Left ventricle myocardium inferior (tissue), 1 donor: ENCODE data around the gene OPCML. TPM values are rescaled to one million over a fixed set of nuclear protein-coding genes. Genes with fewer than 3 reads are reported as not detected.

Source experiments
- DNase-seq: peaks from one replicate; pipeline ENCODE4 v3.0.0-alpha.2; 2020
- H3K27ac ChIP-seq: fragments of 200-600 bp; replicated peaks from 2 replicates; pipeline ENCODE4 v1.8.0; 2021
- H3K27me3 ChIP-seq: fragments of 200-600 bp; 2 replicates; pipeline ENCODE4 v1.8.0; 2021; ENCODE audit warnings: low read depth
- H3K36me3 ChIP-seq: fragments of 200-600 bp; 2 replicates; pipeline ENCODE4 v1.8.0; 2021
- H3K4me1 ChIP-seq: fragments of 200-600 bp; 2 replicates; pipeline ENCODE4 v1.8.0; 2021
- H3K4me3 ChIP-seq: fragments of 200-600 bp; 2 replicates; pipeline ENCODE4 v1.8.0; 2021; ENCODE audit warnings: mild to moderate bottlenecking, moderate library complexity
- H3K9me3 ChIP-seq: fragments of 200-600 bp; replicated peaks from 2 replicates; pipeline ENCODE4 v1.8.0; 2021
- intact Hi-C: fragments of 100-400 bp; cut with micrococcal nuclease; formaldehyde crosslinking; loops from one replicate; pipeline ENCODE4 v1.11.0; 2022
- total RNA-seq: library from RNA; stranded (reverse); fragmentation: NEBNext Ultra II Directional; extraction: Animal tissue kit (Norgen Biotek cat#: 25700); gene quantifications from one replicate; pipeline ENCODE4 v1.2.1, GENCODE V29; 2021
- TF ChIP-seq, protein P1 (sequence below): fragments of 200-600 bp; IDR thresholded peaks from 2 replicates; pipeline ENCODE4 v1.8.0; 2021; ENCODE audit warnings: antibody characterized with exemption, mild to moderate bottlenecking, borderline replicate concordance
- donor health status: DM: no; HTN: yes; CAD: no; lungs with severe emphysema.

OPCML gene
- total RNA-seq, 1 donor from 2014 or later = 0.63 TPM

GRCh38 chr11:133306019-133306418 is 226.3 kb downstream of the OPCML start:
- no peak overlapping the region for H3K27ac ChIP-seq
- DNase-seq = no peak
- no peaks in the 10 kb centered on the region for H3K36me3 ChIP-seq
- H3K27me3 ChIP-seq = peaks cover 40% of the 10 kb centered on the region
- peaks cover 16% of the 10 kb centered on the region for H3K9me3 ChIP-seq
- no peak overlapping the region for H3K4me3 ChIP-seq
- intact Hi-C loops = no loop called here
- no peaks in the 10 kb centered on the region for H3K4me1 ChIP-seq
- TF ChIP-seq, protein P1, sequence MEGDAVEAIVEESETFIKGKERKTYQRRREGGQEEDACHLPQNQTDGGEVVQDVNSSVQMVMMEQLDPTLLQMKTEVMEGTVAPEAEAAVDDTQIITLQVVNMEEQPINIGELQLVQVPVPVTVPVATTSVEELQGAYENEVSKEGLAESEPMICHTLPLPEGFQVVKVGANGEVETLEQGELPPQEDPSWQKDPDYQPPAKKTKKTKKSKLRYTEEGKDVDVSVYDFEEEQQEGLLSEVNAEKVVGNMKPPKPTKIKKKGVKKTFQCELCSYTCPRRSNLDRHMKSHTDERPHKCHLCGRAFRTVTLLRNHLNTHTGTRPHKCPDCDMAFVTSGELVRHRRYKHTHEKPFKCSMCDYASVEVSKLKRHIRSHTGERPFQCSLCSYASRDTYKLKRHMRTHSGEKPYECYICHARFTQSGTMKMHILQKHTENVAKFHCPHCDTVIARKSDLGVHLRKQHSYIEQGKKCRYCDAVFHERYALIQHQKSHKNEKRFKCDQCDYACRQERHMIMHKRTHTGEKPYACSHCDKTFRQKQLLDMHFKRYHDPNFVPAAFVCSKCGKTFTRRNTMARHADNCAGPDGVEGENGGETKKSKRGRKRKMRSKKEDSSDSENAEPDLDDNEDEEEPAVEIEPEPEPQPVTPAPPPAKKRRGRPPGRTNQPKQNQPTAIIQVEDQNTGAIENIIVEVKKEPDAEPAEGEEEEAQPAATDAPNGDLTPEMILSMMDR = no peak

DNA sequence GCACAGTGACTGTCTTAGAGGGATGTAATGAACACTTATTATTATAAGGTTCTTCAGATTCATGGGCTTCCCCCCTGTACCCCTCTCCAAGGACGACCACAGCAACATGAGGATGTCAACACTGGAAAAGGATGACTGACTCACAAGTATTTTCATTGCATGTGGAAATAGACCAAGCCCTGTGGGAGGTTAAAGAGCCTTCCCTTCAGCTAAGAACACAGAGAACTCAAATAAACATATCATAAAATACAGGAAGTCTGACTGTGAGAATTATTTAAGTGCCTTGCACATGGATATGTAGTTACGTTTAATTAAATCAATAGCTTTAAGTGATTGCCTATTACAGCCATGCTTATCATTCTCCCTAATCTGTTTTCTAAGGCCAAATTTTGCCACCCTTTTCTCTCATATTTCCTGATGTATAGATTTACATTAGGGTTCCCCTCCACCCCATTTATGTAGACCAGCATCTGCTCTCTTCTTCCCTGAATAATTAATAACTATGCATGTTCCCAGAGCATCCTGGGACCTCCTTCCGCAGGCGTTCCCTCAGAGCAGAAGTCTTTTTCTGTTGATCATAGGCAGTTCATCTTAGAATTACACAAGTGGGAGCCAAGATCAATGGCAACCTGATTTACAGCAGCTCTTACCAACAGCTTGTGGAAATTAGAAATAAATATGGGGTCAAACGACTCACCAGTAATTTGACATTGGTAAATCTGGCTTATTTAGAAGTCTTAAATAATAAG is 226.9 kb downstream of the OPCML start:
- no peak for DNase-seq
- Histone ChIP-seq H3K27me3 (peaks cover 47% of the 10 kb centered on the region), H3K4me1 (no peaks in the 10 kb centered on the region), H3K36me3 (no peaks in the 10 kb centered on the region), H3K4me3 (no peak overlapping the region), H3K9me3 (peaks cover 16% of the 10 kb centered on the region), H3K27ac (no peak overlapping the region)
- TF ChIP-seq, protein P1 = no peak
- intact Hi-C loops = no loop called here

- DNase-seq = no peak
- Histone ChIP-seq H3K9me3 (peaks cover 5% of the 10 kb centered on the region), H3K27me3 (peaks cover 56% of the 10 kb centered on the region), H3K4me3 (no peak overlapping the region), H3K4me1 (no peaks in the 10 kb centered on the region), H3K27ac (no peak overlapping the region), H3K36me3 (no peaks in the 10 kb centered on the region)
- intact Hi-C loops = no loop called here
- TF ChIP-seq, protein P1 = no peak
These were observed 229.0 kb downstream of the OPCML start for GRCh38 chr11:133303262-133303661.

- no peaks in the 10 kb centered on the region for H3K4me1 ChIP-seq
- H3K4me3 ChIP-seq = no peak overlapping the region
- TF ChIP-seq, protein P1 = no peak
- peaks cover 56% of the 10 kb centered on the region for H3K27me3 ChIP-seq
- no peaks in the 10 kb centered on the region for H3K36me3 ChIP-seq
- H3K9me3 ChIP-seq = no peaks in the 10 kb centered on the region
- intact Hi-C loops = no loop called here
- no peak overlapping the region for H3K27ac ChIP-seq
- no peak for DNase-seq
These were observed 230.2 kb downstream of the OPCML start for GRCh38 chr11:133302056-133302455.

DNA sequence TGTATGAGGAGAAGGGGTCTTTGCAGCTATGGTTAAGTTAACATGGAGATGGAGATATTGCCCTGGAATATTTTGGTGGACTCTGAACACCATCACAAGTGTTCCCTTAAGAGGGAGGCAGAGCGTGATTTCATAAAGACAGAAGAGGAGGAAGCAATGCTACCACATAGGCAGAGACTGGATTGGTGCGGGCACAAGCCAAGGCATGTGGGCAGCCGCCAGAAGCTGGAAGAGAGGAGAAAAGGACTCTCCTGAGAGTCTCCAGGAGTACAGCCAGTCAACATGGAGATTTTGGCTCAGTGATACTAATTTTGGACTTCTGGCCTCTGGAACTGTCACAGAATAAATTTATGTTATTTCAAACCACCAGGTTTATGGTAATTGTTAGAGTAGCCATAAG is 231.6 kb downstream of the OPCML start:
- H3K27me3 ChIP-seq = peaks cover 63% of the 10 kb centered on the region
- intact Hi-C loops = no loop called here

More for the DNA sequence above, 231.6 kb downstream of the OPCML start:
- no peak overlapping the region for H3K4me3 ChIP-seq
- H3K27ac ChIP-seq = no peak overlapping the region
- no peaks in the 10 kb centered on the region for H3K4me1 ChIP-seq
- no peaks in the 10 kb centered on the region for H3K9me3 ChIP-seq
- TF ChIP-seq, protein P1 = no peak
- H3K36me3 ChIP-seq = no peaks in the 10 kb centered on the region
- DNase-seq = no peak
